Neuronal stem cell (in vitro differentiated cells): ENCODE data around the gene RBM12.

Experiments used
- DNase-seq: peaks from one replicate; pipeline ENCODE4 v3.0.0-alpha.2; 2013; ENCODE audit warnings: low spot score
- H2AFZ ChIP-seq: one replicate; pipeline ENCODE4 v1.6.1; 2013; ENCODE audit warnings: mild to moderate bottlenecking, low read length, inconsistent platforms
- H2AK5ac ChIP-seq: 2 replicates; pipeline ENCODE4 v1.6.1; 2013; ENCODE audit warnings: low read depth, mild to moderate bottlenecking, inconsistent platforms, low read length, moderate library complexity, mixed read lengths
- H2BK120ac ChIP-seq: 2 replicates; pipeline ENCODE4 v1.6.1; 2013; ENCODE audit warnings: low read depth, mild to moderate bottlenecking, inconsistent platforms, low read length, moderate library complexity, mixed read lengths
- H2BK12ac ChIP-seq: one replicate; pipeline ENCODE4 v1.6.1; 2013; ENCODE audit warnings: low read length, inconsistent platforms
- H2BK15ac ChIP-seq: 2 replicates; pipeline ENCODE4 v1.6.1; 2013; ENCODE audit warnings: mild to moderate bottlenecking, low read length, inconsistent platforms, mixed read lengths
- H2BK5ac ChIP-seq: one replicate; pipeline ENCODE4 v1.6.1; 2013; ENCODE audit warnings: inconsistent platforms, mild to moderate bottlenecking, low read length, moderate library complexity
- H3K14ac ChIP-seq: one replicate; pipeline ENCODE4 v1.6.1; 2013; ENCODE audit warnings: low read length, inconsistent platforms
- H3K18ac ChIP-seq: 2 replicates; pipeline ENCODE4 v1.6.1; 2013; ENCODE audit warnings: low read length, inconsistent platforms
- H3K23ac ChIP-seq: 2 replicates; pipeline ENCODE4 v1.6.1; 2013; ENCODE audit warnings: low read depth, mild to moderate bottlenecking, mixed read lengths, low read length, inconsistent platforms; ENCODE audit not compliant: poor library complexity
- H3K27ac ChIP-seq: replicated peaks from 3 replicates; pipeline ENCODE4 v1.5.1; 2013; ENCODE audit warnings: low read length, inconsistent platforms
- H3K27me3 ChIP-seq, 3 experiments: 2 replicates each; pipeline ENCODE4 v1.6.1; 2013; ENCODE audit warnings: low read length in 3 of 3, mild to moderate bottlenecking in 2 of 3, inconsistent platforms in 1 of 3, low read depth in 1 of 3, mixed read lengths in 1 of 3, moderate library complexity in 1 of 3; ENCODE audit not compliant: control insufficient read depth in 3 of 3, insufficient read depth in 3 of 3
- H3K36me3 ChIP-seq, 2 donors: replicated peaks in 1 of 2; 2 replicates each; pipeline ENCODE4 v1.6.1; 2013; ENCODE audit warnings: low read length in 2 of 2; ENCODE audit not compliant: control insufficient read depth in 2 of 2, insufficient read depth in 2 of 2
- H3K4ac ChIP-seq: 2 replicates; pipeline ENCODE4 v1.6.1; 2013; ENCODE audit warnings: inconsistent platforms, mild to moderate bottlenecking, low read length, moderate library complexity
- H3K4me1 ChIP-seq, 2 donors: 1 replicate in 1 of 2; 2 replicates in 1 of 2; pipeline ENCODE4 v1.6.1; 2013; ENCODE audit warnings: low read length in 2 of 2, low read depth in 1 of 2; ENCODE audit not compliant: control insufficient read depth in 2 of 2, insufficient read depth in 1 of 2
- H3K4me2 ChIP-seq: one replicate; pipeline ENCODE4 v1.6.1; 2013; ENCODE audit warnings: mild to moderate bottlenecking, low read length, inconsistent platforms; ENCODE audit not compliant: insufficient read depth, poor library complexity, severe bottlenecking
- H3K4me3 ChIP-seq, 2 donors: 2 replicates each; pipeline ENCODE4 v1.5.1; 2013; ENCODE audit warnings: low read length in 2 of 2, mild to moderate bottlenecking in 2 of 2, inconsistent platforms in 1 of 2, moderate library complexity in 1 of 2
- H3K79me1 ChIP-seq: one replicate; pipeline ENCODE4 v1.6.1; 2013; ENCODE audit warnings: low read depth, mild to moderate bottlenecking, inconsistent platforms, low read length, moderate library complexity
- H3K9ac ChIP-seq: one replicate; pipeline ENCODE4 v1.6.1; 2013; ENCODE audit warnings: mild to moderate bottlenecking, low read depth, low read length, inconsistent platforms; ENCODE audit not compliant: poor library complexity
- H3K9me3 ChIP-seq, 2 donors: replicated peaks in 1 of 2; 2 replicates each; pipeline versions ENCODE3 to v1.6.1; 2013; ENCODE audit warnings: low read length in 2 of 2, mild to moderate bottlenecking in 2 of 2, inconsistent platforms in 1 of 2, low read depth in 1 of 2, mixed read lengths in 1 of 2, moderate library complexity in 1 of 2; ENCODE audit not compliant: control insufficient read depth in 2 of 2, insufficient read depth in 1 of 2
- H4K8ac ChIP-seq: one replicate; pipeline ENCODE4 v1.6.1; 2013; ENCODE audit warnings: low read depth, mild to moderate bottlenecking, inconsistent platforms, low read length, moderate library complexity
- H4K91ac ChIP-seq: one replicate; pipeline ENCODE4 v1.6.1; 2013; ENCODE audit warnings: low read length, low read depth, mild to moderate bottlenecking, inconsistent platforms; ENCODE audit not compliant: poor library complexity
- WGBS, 2 donors: extraction: QIAGEN DNeasy Blood & Tissue Kit; methylation state at CpG; one replicate each; pipeline ENCODE4 v1.1.7; 2013; ENCODE audit warnings: missing lambda C conversion rate in 2 of 2, mixed read lengths in 1 of 2; ENCODE audit not compliant: insufficient read length in 2 of 2, insufficient replicate concordance in 1 of 2; ENCODE audit errors: extremely low coverage in 2 of 2; 5-methylcytosine and 5-hydroxymethylcytosine counted together

Gene RBM12

DNA sequence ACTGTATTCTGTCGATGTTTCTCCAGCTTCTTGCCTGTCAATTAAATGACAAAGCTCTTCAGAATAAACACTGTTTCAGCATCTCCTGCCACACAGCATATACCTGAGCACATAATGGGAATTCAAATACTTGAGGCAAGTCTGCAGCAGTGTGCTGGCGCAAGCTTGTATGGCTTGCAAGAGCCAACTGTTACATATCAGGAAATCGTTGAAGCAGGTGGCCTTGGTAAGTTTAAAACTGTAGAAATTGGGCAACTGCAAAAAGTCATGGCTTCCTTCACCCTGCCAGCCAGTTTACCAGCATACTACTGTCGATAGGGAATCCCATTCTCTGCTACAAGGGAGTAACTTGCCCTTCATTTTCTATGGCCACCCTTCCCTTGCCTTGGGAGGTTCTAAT, 23.0 kb downstream of the RBM12 start:
- Histone ChIP-seq H3K23ac (no peak overlapping the region), H4K91ac (no peak overlapping the region), H3K36me3 (peaks cover 0 to 24% of the 10 kb centered on the region in 2 donors), H3K4me1 (peaks cover 0 to 2% of the 10 kb centered on the region in 2 donors), H4K8ac (no peak overlapping the region), H3K79me1 (peaks cover 6% of the 10 kb centered on the region), H3K27ac (no peak overlapping the region), H3K4me3 (no peak overlapping the region), H2BK15ac (no peak overlapping the region), H3K9ac (no peak overlapping the region), H3K9me3 (no peaks in the 10 kb centered on the region), H3K4me2 (no peak overlapping the region), H2BK5ac (no peak overlapping the region), H2BK120ac (no peak overlapping the region), H2AK5ac (no peak overlapping the region), H2BK12ac (no peak overlapping the region), H3K4ac (no peak overlapping the region), H3K14ac (no peak overlapping the region), H3K27me3 (no peaks in the 10 kb centered on the region), H3K18ac (no peak overlapping the region), H2AFZ (no peak overlapping the region)
- WGBS, 2 donors, result no CpG with 5 or more reads among the region's 4 CpGs
- DNase-seq, result no peak

DNA sequence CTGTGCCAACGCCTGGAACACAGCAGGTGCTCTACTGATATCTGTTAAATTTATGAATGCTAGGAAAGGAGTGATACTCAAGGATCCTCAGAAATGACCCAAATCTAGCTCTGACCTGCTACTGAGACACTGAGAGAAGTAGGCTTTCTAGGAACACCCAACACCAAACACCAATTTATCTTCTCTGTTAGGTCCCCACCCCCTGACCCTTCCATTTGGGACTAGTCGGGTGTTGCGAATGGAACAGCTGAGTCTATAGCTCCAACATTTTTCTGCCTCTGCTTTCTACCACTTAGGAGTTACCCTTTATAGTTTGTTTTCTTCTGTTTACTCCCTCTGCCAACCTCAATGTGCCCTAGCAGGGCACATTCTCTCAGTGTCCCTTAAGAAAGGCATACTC, 24.0 kb downstream of the RBM12 start:
- Histone ChIP-seq H3K4me3 (no peak overlapping the region), H2BK15ac (no peak overlapping the region), H3K9ac (no peak overlapping the region), H2AK5ac (no peak overlapping the region), H4K8ac (no peak overlapping the region), H4K91ac (no peak overlapping the region), H3K27me3 (no peaks in the 10 kb centered on the region), H2BK120ac (no peak overlapping the region), H3K9me3 (no peaks in the 10 kb centered on the region), H3K18ac (no peak overlapping the region), H3K4me1 (peaks cover 0 to 2% of the 10 kb centered on the region in 2 donors), H3K4ac (no peak overlapping the region), H3K14ac (no peak overlapping the region), H3K4me2 (no peak overlapping the region), H2AFZ (no peak overlapping the region), H2BK5ac (no peak overlapping the region), H3K23ac (no peak overlapping the region), H3K79me1 (peaks cover 6% of the 10 kb centered on the region), H3K36me3 (peaks cover 0 to 18% of the 10 kb centered on the region in 2 donors), H3K27ac (no peak overlapping the region), H2BK12ac (no peak overlapping the region)
- DNase-seq, result no peak
- no CpG with 5 or more reads among the region's 3 CpGs for WGBS, 2 donors

DNA sequence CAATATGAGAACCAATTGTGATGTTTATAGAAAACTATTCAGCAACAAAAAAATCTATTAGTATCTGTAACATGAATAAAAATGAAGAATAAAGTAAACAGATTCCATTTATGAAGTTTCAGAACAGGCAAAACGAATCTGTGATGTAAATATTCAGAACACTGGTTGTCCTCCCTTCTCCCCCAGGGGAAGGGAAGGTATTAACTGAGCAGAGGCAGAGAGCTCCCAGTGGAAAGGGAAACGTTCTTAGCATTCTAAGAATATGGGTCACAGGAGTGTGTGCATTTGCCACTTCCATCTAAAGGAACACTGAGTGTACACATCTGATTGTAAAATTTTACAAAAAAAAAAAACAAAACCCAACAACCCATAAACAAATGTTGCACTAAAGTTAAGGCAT, 25.9 kb downstream of the RBM12 start:
- H3K36me3 ChIP-seq, result peaks cover 0 to 12% of the 10 kb centered on the region in 2 donors
- no peak overlapping the region for H3K14ac ChIP-seq
- H3K27me3 ChIP-seq, result no peaks in the 10 kb centered on the region

DNA sequence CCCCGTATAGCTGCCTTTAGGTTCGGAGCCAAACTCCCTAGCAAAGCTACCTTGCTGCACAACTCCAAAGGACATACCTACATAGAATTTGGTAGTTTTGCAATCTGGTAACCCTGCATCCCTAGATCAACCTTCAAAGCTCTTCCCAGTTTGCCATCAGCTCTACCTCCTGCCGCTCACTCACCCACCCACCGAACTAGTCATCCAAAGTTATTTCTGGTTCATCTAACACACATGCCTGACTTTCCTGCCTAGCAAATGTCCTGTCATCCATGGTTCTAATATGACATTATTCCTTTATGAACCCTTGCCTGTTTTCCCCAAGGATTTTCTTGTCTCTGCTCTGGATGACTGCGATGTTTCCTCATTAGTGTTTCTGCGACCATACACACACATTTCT, 27.4 kb downstream of the RBM12 start:
- H3K18ac ChIP-seq, result no peak overlapping the region
- peaks cover 15% of the 10 kb centered on the region for H3K79me1 ChIP-seq
- no peak overlapping the region for H3K14ac ChIP-seq
- no peak overlapping the region for H2BK12ac ChIP-seq
- no peak overlapping the region for H3K4me2 ChIP-seq
- H3K4me1 ChIP-seq, result peaks cover 0 to under 1% of the 10 kb centered on the region in 2 donors
- H2AK5ac ChIP-seq, result no peak overlapping the region
- no peak overlapping the region for H2AFZ ChIP-seq
- no peak overlapping the region for H2BK5ac ChIP-seq
- no peak overlapping the region for H3K9ac ChIP-seq
- H4K8ac ChIP-seq, result no peak overlapping the region
- no CpG with 5 or more reads among the region's 6 CpGs for WGBS, 2 donors
- no peaks in the 10 kb centered on the region for H3K9me3 ChIP-seq
- H3K4me3 ChIP-seq, result no peak overlapping the region
- no peaks in the 10 kb centered on the region for H3K27me3 ChIP-seq
- H3K36me3 ChIP-seq, result peaks cover 5 to 15% of the 10 kb centered on the region in 2 donors
- no peak overlapping the region for H2BK120ac ChIP-seq
- no peak overlapping the region for H2BK15ac ChIP-seq
- DNase-seq, result no peak
- H4K91ac ChIP-seq, result no peak overlapping the region
- no peak overlapping the region for H3K23ac ChIP-seq
- H3K4ac ChIP-seq, result no peak overlapping the region
- no peak overlapping the region for H3K27ac ChIP-seq

More for the DNA sequence above, 25.9 kb downstream of the RBM12 start:
- Histone ChIP-seq H2BK12ac (no peak overlapping the region), H2AK5ac (no peak overlapping the region), H3K4ac (no peak overlapping the region), H3K4me2 (no peak overlapping the region), H3K27ac (no peak overlapping the region), H3K9me3 (no peaks in the 10 kb centered on the region), H3K4me1 (peaks cover 0 to 2% of the 10 kb centered on the region in 2 donors), H4K91ac (no peak overlapping the region), H2BK5ac (no peak overlapping the region), H2AFZ (no peak overlapping the region), H3K18ac (no peak overlapping the region), H4K8ac (no peak overlapping the region), H3K4me3 (no peak overlapping the region), H3K23ac (no peak overlapping the region), H2BK15ac (no peak overlapping the region), H3K79me1 (peaks cover 9% of the 10 kb centered on the region), H3K9ac (no peak overlapping the region), H2BK120ac (no peak overlapping the region)
- DNase-seq, result no peak
- no CpG with 5 or more reads among the region's 2 CpGs for WGBS, 2 donors
